Chondrocyte (in vitro differentiated cells): ENCODE data around the gene IRF7. TPM values are rescaled to one million over a fixed set of nuclear protein-coding genes. Genes with fewer than 3 reads are reported as not detected.

Source experiments
- DNase-seq: peaks from one replicate; pipeline ENCODE4 v3.0.0; 2021; ENCODE audit warnings: mixed read lengths, low spot score
- H3K27ac Mint-ChIP-seq: one replicate; pipeline ENCODE4 v1.8.0; 2021; ENCODE audit warnings: mild to moderate bottlenecking, moderate library complexity, mixed read lengths; ENCODE audit not compliant: unreplicated experiment
- H3K27me3 Mint-ChIP-seq: 2 replicates; pipeline ENCODE4 v1.8.0; 2021; ENCODE audit warnings: low read depth, mixed read lengths
- H3K36me3 Mint-ChIP-seq: 2 replicates; pipeline ENCODE4 v1.8.0; 2021; ENCODE audit warnings: low read depth, mixed read lengths
- H3K4me1 Mint-ChIP-seq: 2 replicates; pipeline ENCODE4 v1.8.0; 2021; ENCODE audit warnings: low read depth, mild to moderate bottlenecking, mixed read lengths
- H3K4me3 Mint-ChIP-seq: one replicate; pipeline ENCODE4 v1.8.0; 2021; ENCODE audit warnings: mild to moderate bottlenecking, moderate library complexity, mixed read lengths; ENCODE audit not compliant: unreplicated experiment
- H3K9me3 Mint-ChIP-seq: 2 replicates; pipeline ENCODE4 v1.8.0; 2021; ENCODE audit warnings: low read depth, mixed read lengths
- CTCF ChIP-seq: fragments of 200-600 bp; sonication (generic); IDR thresholded peaks from 2 replicates; pipeline ENCODE4 v1.5.0; 2021; ENCODE audit warnings: antibody characterized with exemption, mild to moderate bottlenecking, moderate library complexity
- total RNA-seq: library from RNA; stranded (reverse); gene quantifications from 3 replicates; pipeline ENCODE4 v1.2.1, GENCODE V29; 2021

The IRF7 gene
- total RNA-seq, 1 donor from 2014 or later = 11.4 TPM

- H3K27ac Mint-ChIP-seq = peak within 1 kb of the TSS; percentile 15
- H3K36me3 Mint-ChIP-seq = no peaks in the 10 kb centered on the region
- H3K9me3 Mint-ChIP-seq = no peaks in the 10 kb centered on the region
- TF ChIP-seq CTCF = no peak
- H3K4me3 Mint-ChIP-seq = peak within 1 kb of the TSS; percentile 59
- peaks cover 14% of the 10 kb centered on the region for H3K4me1 Mint-ChIP-seq
- no peaks in the 10 kb centered on the region for H3K27me3 Mint-ChIP-seq
- DNase-seq = no peak
These were observed 21.0 kb upstream of the IRF7 start, which contains the start of gene DRD4 for GRCh38 chr11:636511-637332. TSS of gene DRD4 (plus strand) at chr11:637269. CDS start at chr11:637305, 36 bp downstream.

- H3K27me3 Mint-ChIP-seq = no peaks in the 10 kb centered on the region
- TF ChIP-seq CTCF = no peak
- H3K4me1 Mint-ChIP-seq = peaks cover 14% of the 10 kb centered on the region
- no peaks in the 10 kb centered on the region for H3K36me3 Mint-ChIP-seq
- no peak overlapping the region for H3K4me3 Mint-ChIP-seq
- no peak for DNase-seq
- H3K9me3 Mint-ChIP-seq = no peaks in the 10 kb centered on the region
- no peak overlapping the region for H3K27ac Mint-ChIP-seq
These were observed 20.3 kb upstream of the IRF7 start for GRCh38 chr11:635945-636510.

GRCh38 chr11:630871-631270 lies 15.1 kb upstream of the IRF7 start:
- Mint-ChIP-seq H3K36me3 (no peaks in the 10 kb centered on the region), H3K27me3 (no peaks in the 10 kb centered on the region), H3K4me1 (peaks cover 21% of the 10 kb centered on the region), H3K4me3 (no peak overlapping the region), H3K27ac (no peak overlapping the region), H3K9me3 (no peaks in the 10 kb centered on the region)
- no peak for TF ChIP-seq CTCF
- DNase-seq = no peak

GRCh38 chr11:629237-629583 lies 13.5 kb upstream of the IRF7 start:
- Mint-ChIP-seq H3K36me3 (no peaks in the 10 kb centered on the region), H3K27ac (peak overlapping the region; percentile 98), H3K9me3 (no peaks in the 10 kb centered on the region), H3K4me3 (peak overlapping the region; percentile 50), H3K27me3 (no peaks in the 10 kb centered on the region), H3K4me1 (peaks cover 21% of the 10 kb centered on the region)
- TF ChIP-seq CTCF = peak; percentile 52
- DNase-seq = no peak

GRCh38 chr11:628056-628455 lies 12.3 kb upstream of the IRF7 start:
- H3K4me1 Mint-ChIP-seq = peaks cover 29% of the 10 kb centered on the region
- DNase-seq = no peak
- peak overlapping the region; percentile 33 for H3K4me3 Mint-ChIP-seq
- H3K27me3 Mint-ChIP-seq = no peaks in the 10 kb centered on the region
- TF ChIP-seq CTCF = no peak
- no peaks in the 10 kb centered on the region for H3K36me3 Mint-ChIP-seq
- no peaks in the 10 kb centered on the region for H3K9me3 Mint-ChIP-seq
- H3K27ac Mint-ChIP-seq = peak overlapping the region; percentile 98
